Measurements from ENCODE around the gene KRTAP9-9.
"Not testable (repeated sequence)": the region's sequence is repeated elsewhere in the genome, so short reads cannot be mapped to it uniquely, and the experiment has no call there.

The KRTAP9-9 gene

GRCh38 chr17:41255381-41256290, at the start of gene KRTAP9-9:
Gene KRTAP9-9 (plus strand): TSS chr17:41255384.
- DNase-seq, result not testable (repeated sequence)

DNA sequence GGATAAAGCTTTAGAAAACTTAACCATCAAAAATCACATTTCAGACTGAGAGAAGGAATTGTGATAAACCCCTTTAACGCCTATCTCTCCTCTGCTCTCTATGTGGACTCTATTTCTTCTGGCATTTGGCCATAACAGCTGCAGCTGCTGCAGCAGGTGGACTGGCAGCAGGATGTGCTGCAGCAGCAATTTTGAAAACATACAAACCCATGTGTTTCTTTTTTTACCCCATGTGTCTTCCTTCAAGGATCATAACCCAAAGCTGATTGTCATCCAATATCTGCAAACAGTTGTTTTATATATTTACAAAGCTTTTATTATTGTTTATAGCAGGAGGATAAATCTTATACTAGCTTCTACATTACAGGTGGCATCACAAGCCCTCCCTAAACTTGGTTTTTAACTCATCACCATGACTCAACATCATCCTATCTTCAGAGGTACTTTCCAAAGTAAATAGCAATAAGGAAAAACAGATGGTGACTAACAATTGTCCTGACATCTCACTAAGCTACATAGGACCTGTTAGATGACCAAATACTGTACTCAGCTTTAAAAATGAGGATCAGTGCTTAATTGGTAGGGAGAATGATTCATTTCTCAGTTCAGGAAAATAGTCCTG, 43.2 kb upstream of the KRTAP9-9 start:
- no peak for DNase-seq

DNA sequence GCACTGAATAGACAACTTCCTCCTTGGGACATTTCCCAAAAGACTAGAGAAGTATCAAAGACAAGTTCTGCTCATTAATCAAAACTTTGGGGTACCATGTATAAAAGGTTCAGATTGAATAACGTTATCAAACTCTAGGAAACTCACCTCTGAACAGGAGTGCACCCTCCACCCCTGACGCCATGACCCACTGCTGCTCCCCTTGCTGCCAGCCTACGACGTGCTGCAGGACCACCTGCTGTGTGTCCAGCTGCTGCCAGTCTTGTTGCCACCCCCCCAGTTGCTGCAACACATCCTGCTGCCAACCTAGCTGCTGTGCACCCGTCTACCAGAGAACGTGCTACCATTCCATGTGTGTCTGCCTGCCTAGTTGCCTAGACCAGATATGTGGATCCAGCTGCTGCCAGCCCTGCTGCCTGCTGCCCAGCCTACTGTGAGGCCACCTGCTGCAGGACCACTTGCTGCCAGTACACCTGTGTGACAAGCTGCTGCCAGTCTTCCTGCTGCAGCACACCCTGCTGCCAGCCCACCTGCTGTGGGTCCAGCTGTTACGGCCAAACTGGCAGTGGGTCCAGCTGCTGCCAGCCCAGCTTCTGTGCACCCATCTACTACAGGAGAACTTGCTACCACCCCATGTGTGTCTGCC, 42.5 kb upstream of the KRTAP9-9 start:
- DNase-seq, result no peak

DNA sequence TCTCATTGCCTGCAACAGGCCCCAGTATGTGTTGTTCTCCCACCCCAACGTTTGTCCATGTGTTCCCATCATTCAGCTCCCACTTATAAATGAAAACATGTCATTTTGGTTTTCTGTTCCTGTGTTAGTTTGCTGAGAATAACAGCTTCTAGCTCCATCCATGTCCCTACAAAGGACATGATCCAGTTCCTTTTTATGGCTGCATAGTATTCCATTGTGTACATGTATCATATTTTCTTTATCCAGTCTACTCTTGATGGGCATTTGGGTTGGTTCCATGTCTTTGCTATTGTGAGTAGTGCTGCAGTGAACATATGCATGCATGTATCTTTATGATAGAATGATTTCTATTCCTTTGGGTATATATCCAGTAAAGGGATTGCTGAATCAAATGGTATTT, 39.5 kb upstream of the KRTAP9-9 start:
- no peak for DNase-seq

GRCh38 chr17:41223821-41224220, 31.4 kb upstream of the KRTAP9-9 start:
- no peak for DNase-seq

DNA sequence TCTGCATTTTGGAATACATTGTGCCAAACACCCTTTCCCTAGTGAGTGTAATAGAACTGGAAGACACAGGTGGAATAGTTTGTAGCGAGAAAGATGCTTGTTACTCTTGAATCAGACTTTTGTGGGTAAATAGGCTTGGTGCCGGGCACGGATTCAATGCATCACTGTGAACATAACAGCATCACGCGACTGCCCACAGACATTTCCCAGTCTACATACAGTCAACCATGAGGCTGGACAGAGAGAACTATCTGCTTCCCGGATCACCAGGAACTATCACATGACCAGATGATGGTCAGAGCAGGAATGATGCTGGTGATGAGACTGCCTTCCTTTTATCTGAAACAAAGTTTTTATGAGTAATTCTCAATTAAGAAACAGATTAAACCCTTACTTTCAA, 29.1 kb upstream of the KRTAP9-9 start:
- DNase-seq, result no peak

DNA sequence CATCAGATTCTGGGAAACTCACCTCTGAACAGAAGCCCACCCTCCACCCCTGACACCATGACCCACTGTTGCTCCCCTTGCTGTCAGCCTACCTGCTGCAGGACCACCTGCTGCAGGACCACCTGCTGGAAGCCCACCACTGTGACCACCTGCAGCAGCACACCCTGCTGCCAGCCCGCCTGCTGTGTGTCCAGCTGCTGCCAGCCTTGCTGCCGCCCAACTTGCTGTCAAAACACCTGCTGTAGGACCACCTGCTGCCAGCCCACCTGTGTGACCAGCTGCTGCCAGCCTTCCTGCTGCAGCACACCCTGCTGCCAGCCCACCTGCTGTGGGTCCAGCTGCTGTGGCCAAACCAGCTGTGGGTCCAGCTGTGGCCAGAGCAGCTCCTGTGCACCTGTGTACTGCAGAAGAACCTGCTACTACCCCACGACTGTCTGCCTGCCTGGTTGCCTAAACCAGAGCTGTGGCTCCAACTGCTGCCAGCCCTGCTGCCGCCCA, 28.5 kb upstream of the KRTAP9-9 start, which contains the start of gene KRTAP9-2:
Gene KRTAP9-2 (plus strand): TSS at position 51 of the 498 bp plus-strand sequence. CDS start 7 bp downstream, at position 58.
- DNase-seq, result not testable (repeated sequence)

DNA sequence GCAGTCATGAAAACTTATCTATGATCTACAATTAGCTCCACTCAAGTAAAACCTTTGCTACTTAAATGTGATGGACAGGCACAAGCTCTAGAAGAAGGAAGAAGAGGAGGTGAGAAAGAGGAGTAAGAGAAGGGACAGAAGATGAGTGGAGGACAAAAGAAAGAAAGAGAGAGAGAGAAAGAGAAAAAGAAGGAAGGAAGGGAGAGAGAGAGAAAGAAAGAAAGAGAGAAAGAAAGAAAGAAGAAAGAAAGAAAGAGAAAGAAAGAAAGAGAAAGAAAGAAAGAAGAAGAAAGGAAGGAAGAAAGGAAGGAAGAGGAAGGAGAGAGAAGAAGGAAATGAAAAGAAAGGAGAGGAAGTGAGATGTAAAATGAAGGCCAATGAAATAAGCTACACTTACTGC, 25.1 kb upstream of the KRTAP9-9 start:
- no peak for DNase-seq

DNA sequence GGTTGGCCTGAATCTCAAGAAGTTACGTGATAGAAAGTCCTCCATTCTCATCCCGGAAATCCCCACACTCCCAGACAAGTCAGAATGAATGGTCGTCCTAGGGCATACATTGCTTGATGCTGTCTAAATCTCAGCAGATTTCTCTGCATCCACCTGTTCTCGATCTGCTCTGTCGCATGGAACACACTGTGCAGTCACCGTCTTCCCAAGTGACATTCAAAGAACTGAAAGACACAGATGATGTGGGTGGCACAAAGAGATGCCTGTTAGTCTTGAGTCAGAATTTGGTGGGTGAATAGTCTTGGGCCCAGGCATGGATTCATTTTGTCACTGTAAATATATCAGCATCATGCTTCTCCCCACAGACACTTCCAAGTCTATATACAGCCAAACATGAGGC, 23.5 kb upstream of the KRTAP9-9 start:
- no peak for DNase-seq

- not testable (repeated sequence) for DNase-seq
Measured at GRCh38 chr17:41232399-41233105, 22.6 kb upstream of the KRTAP9-9 start, which contains the start of gene KRTAP9-3. Gene KRTAP9-3 (plus strand): TSS chr17:41232449. CDS start chr17:41232502, 53 bp downstream.

GRCh38 chr17:41237116-41237515, 18.1 kb upstream of the KRTAP9-9 start:
- DNase-seq, result not testable (repeated sequence)

DNA sequence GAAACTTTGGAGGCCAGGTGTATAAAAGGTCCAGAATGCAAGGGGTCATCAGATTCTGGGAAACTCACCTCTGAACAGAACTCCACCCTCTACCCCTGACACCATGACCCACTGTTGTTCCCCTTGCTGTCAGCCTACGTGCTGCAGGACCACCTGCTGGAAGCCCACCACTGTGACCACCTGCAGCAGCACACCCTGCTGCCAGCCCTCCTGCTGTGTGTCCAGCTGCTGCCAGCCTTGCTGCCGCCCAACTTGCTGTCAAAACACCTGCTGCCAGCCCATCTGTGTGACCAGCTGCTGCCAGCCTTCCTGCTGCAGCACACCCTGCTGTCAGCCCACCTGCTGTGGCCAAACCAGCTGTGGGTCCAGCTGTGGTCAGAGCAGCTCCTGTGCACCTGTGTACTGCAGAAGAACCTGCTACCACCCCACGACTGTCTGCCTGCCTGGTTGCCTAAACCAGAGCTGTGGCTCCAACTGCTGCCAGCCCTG, 17.2 kb upstream of the KRTAP9-9 start, which contains the start of gene KRTAP9-8:
Gene KRTAP9-8 (plus strand): TSS at position 51 of the 489 bp plus-strand sequence. CDS start 53 bp downstream, at position 104.
- not testable (repeated sequence) for DNase-seq

GRCh38 chr17:41246995-41247787, 8.0 kb upstream of the KRTAP9-9 start:
- not testable (repeated sequence) for DNase-seq

DNA sequence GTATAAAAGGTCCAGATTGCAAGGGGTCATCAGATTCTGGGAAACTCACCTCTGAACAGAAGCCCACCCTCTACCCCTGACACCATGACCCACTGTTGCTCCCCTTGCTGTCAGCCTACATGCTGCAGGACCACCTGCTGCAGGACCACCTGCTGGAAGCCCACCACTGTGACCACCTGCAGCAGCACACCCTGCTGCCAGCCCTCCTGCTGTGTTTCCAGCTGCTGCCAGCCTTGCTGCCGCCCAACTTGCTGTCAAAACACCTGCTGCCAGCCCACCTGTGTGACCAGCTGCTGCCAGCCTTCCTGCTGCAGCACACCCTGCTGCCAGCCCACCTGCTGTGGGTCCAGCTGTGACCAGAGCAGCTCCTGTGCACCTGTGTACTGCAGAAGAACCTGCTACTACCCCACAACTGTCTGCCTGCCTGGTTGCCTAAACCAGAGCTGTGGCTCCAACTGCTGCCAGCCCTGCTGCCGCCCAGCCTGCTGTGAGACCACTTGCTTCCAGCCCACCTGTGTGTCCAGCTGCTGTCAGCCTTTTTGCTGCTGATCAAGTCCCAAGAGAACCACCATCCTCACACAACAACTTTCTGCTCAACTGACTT, 5.4 kb upstream of the KRTAP9-9 start, which contains the start of gene KRTAP9-4:
Gene KRTAP9-4 (plus strand): TSS at position 51 of the 604 bp plus-strand sequence. CDS start 34 bp downstream, at position 85.
- DNase-seq, result not testable (repeated sequence)

DNA sequence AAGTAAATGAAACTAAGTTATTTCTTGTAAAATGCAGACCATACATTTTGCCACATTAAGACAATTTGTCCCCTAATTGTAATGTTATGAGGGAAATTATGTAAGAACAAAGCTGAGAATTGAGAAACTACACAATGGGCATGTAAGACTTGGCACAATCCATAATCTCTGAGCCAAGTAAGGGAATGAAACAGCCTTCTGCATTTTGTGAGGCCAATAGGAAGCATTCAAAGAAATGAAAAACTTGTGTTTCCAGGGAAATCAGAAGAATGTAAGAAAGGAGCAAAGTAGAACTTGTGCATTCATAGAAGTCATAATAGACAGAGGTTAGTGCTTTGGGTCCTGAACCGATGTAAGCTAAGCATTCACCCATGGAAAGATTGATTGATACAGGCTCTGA, 3.9 kb upstream of the KRTAP9-9 start:
- no peak for DNase-seq

- DNase-seq, result no peak
Measured at GRCh38 chr17:41254861-41255260, 323 bp upstream of the KRTAP9-9 start.

GRCh38 chr17:41256291-41256685, 1.1 kb downstream of the KRTAP9-9 start:
- no peak for DNase-seq

DNA sequence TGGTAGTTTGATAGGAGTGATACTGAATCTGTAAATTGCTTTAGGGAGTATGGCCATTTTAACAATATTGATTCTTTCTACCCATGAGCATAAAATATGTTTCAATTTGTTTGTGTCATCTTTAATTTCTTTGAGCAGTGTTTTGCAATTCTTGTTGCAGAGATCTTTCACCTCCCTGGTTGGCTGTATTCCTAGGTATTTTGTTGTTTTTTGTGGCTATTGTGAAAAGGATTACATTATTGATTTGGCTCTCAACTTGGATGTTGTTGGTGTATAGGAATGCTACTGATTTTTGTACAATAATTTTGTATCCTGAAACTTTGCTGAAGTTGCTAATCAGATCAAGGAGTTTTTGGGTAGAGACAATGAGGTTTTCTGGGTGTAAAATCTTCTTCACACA, 3.2 kb downstream of the KRTAP9-9 start:
- DNase-seq, result no peak

DNA sequence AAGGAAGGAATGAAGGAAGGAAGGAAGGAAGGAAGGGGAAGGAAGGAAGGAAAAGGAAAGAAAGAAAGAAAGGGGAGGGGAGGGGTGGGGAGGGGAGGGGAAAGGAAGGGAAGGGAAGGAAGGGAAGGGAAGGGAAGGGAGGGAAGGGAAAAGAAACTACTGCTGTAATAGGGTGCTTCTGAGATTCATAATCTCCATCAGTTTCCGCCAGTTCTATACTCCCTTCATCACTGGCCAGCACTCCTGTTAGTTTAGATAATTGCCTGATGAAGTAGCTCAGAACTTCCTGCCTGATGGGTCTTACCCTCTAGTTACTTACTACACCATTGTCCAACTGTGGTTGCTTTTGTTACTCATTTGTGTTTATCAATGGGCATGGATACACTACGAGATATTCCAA, 8.0 kb downstream of the KRTAP9-9 start:
- no peak for DNase-seq

DNA sequence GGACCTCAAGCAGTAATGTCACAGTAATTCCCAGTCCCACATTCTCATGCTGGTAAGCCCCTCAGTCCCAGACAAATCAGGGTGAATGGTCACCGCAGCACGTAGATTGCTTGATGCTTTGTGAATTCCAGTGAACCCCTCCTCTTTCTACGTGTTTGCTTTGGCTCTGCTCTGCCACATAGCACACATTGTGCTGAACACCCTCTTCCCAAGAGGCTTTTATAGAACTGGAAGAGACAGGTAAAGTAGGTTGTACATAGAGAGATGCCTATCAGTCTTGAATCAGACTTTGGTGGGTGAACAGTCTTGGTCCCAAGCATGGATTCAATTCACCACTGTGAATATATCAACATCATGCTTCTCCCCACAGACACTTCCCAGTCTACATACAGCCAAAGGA, 9.4 kb downstream of the KRTAP9-9 start:
- DNase-seq, result no peak

GRCh38 chr17:41265078-41265477, 9.9 kb downstream of the KRTAP9-9 start, which contains the start of gene KRTAP9-6:
Gene KRTAP9-6 (plus strand): TSS chr17:41265378. CDS start chr17:41265378, 0 bp downstream.
- DNase-seq, result no peak
